Measurements from ENCODE around the gene TMX1. TPM values are rescaled to one million over a fixed set of nuclear protein-coding genes. Genes with fewer than 3 reads are reported as not detected.
A peak's percentile ranks its signal among the peaks of the same experiment; 100 is the strongest.
"Not testable (repeated sequence)": the region's sequence is repeated elsewhere in the genome, so short reads cannot be mapped to it uniquely, and the experiment has no call there.

The TMX1 gene
- total RNA-seq, 1 donor from 2014 or later: 56.2 TPM

GRCh38 chr14:51216602-51217001 is 23.4 kb upstream of the TMX1 start:
- H4K20me1 ChIP-seq (ENCODE audit: insufficient read depth, low read length): no peaks in the 10 kb centered on the region
- Mint-ChIP-seq H3K4me3 (ENCODE audit: unreplicated experiment) (no peak overlapping the region), H3K9me3 (ENCODE audit: unreplicated experiment) (no peaks in the 10 kb centered on the region), H3K27ac (ENCODE audit: unreplicated experiment) (no peak overlapping the region), H3K27me3 (ENCODE audit: low read depth, unreplicated experiment) (peaks cover 1% of the 10 kb centered on the region), H3K4me1 (ENCODE audit: low read depth, unreplicated experiment) (no peaks in the 10 kb centered on the region), H3K36me3 (ENCODE audit: low read depth, unreplicated experiment) (no peaks in the 10 kb centered on the region)
- no peaks in the 10 kb centered on the region for H3K4me1 ChIP-seq (ENCODE audit: insufficient read depth, low read length)
- H2AFZ ChIP-seq (ENCODE audit: low read depth, low read length): no peak overlapping the region
- H3K27ac ChIP-seq (ENCODE audit: low read depth, low read length): no peak overlapping the region
- no peaks in the 10 kb centered on the region for H3K36me3 ChIP-seq (ENCODE audit: insufficient read depth, low read length)
- no peak overlapping the region for H3K4me3 ChIP-seq (ENCODE audit: insufficient read depth, low read depth, low read length)
- no peaks in the 10 kb centered on the region for H3K79me2 ChIP-seq (ENCODE audit: insufficient read depth, low read length)
- H3K9ac ChIP-seq (ENCODE audit: low read length): no peak overlapping the region
- no peak overlapping the region for H3K4me2 ChIP-seq (ENCODE audit: low read length)
- no peaks in the 10 kb centered on the region for H3K27me3 ChIP-seq (ENCODE audit: insufficient read depth, low read length)
- DNase-seq (ENCODE audit: low read depth): no peak
- no peak for FAIRE-seq
- TF ChIP-seq EZH2 (IDR thresholded peaks at IDR 0.05; ENCODE audit: insufficient read depth, low read length) (no peak), CTCF (IDR thresholded peaks at IDR 0.05; ENCODE audit: insufficient read depth, low read depth, low read length) (no peak)
- no peaks in the 10 kb centered on the region for H3K9me3 ChIP-seq (ENCODE audit: insufficient read depth, low read depth, low read length)

- Histone ChIP-seq H3K27ac (ENCODE audit: low read depth, low read length) (no peak overlapping the region), H3K4me2 (ENCODE audit: low read length) (no peak overlapping the region), H3K9ac (ENCODE audit: low read length) (no peak overlapping the region), H3K79me2 (ENCODE audit: insufficient read depth, low read length) (no peaks in the 10 kb centered on the region), H3K9me3 (ENCODE audit: insufficient read depth, low read depth, low read length) (no peaks in the 10 kb centered on the region), H2AFZ (ENCODE audit: low read depth, low read length) (no peak overlapping the region), H4K20me1 (ENCODE audit: insufficient read depth, low read length) (no peaks in the 10 kb centered on the region), H3K4me1 (ENCODE audit: insufficient read depth, low read length) (no peaks in the 10 kb centered on the region), H3K4me3 (ENCODE audit: insufficient read depth, low read depth, low read length) (no peak overlapping the region), H3K36me3 (ENCODE audit: insufficient read depth, low read length) (no peaks in the 10 kb centered on the region), H3K27me3 (ENCODE audit: insufficient read depth, low read length) (no peaks in the 10 kb centered on the region)
- no peak overlapping the region for H3K27ac Mint-ChIP-seq (ENCODE audit: unreplicated experiment)
- DNase-seq (ENCODE audit: low read depth) (peak; percentile 16), FAIRE-seq (peak; percentile 70)
- peaks cover 7% of the 10 kb centered on the region for H3K9me3 Mint-ChIP-seq (ENCODE audit: unreplicated experiment)
- peaks cover 2% of the 10 kb centered on the region for H3K4me1 Mint-ChIP-seq (ENCODE audit: low read depth, unreplicated experiment)
- no peak overlapping the region for H3K4me3 Mint-ChIP-seq (ENCODE audit: unreplicated experiment)
- peaks cover 1% of the 10 kb centered on the region for H3K27me3 Mint-ChIP-seq (ENCODE audit: low read depth, unreplicated experiment)
- H3K36me3 Mint-ChIP-seq (ENCODE audit: low read depth, unreplicated experiment): no peaks in the 10 kb centered on the region
- TF ChIP-seq EZH2 (IDR thresholded peaks at IDR 0.05; ENCODE audit: insufficient read depth, low read length) (no peak), CTCF (IDR thresholded peaks at IDR 0.05; ENCODE audit: insufficient read depth, low read depth, low read length) (peak; percentile 56)
Measured at GRCh38 chr14:51219473-51220448, 20.3 kb upstream of the TMX1 start.

- not testable (repeated sequence) for H3K79me2 ChIP-seq (ENCODE audit: insufficient read depth, low read length); H3K9me3 Mint-ChIP-seq (ENCODE audit: unreplicated experiment); H3K36me3 Mint-ChIP-seq (ENCODE audit: low read depth, unreplicated experiment); H3K4me2 ChIP-seq (ENCODE audit: low read length); FAIRE-seq; H3K27me3 Mint-ChIP-seq (ENCODE audit: low read depth, unreplicated experiment); DNase-seq (ENCODE audit: low read depth); H3K36me3 ChIP-seq (ENCODE audit: insufficient read depth, low read length); H3K4me1 ChIP-seq (ENCODE audit: insufficient read depth, low read length); H3K4me3 ChIP-seq (ENCODE audit: insufficient read depth, low read depth, low read length); H4K20me1 ChIP-seq (ENCODE audit: insufficient read depth, low read length); H3K4me3 Mint-ChIP-seq (ENCODE audit: unreplicated experiment); H3K27ac ChIP-seq (ENCODE audit: low read depth, low read length); H3K9ac ChIP-seq (ENCODE audit: low read length); H3K4me1 Mint-ChIP-seq (ENCODE audit: low read depth, unreplicated experiment); H3K27ac Mint-ChIP-seq (ENCODE audit: unreplicated experiment); H3K9me3 ChIP-seq (ENCODE audit: insufficient read depth, low read depth, low read length); H3K27me3 ChIP-seq (ENCODE audit: insufficient read depth, low read length); H2AFZ ChIP-seq (ENCODE audit: low read depth, low read length)
Measured at GRCh38 chr14:51223463-51223862, 16.6 kb upstream of the TMX1 start.
